HG03442 (cell line): ENCODE results near the gene GALNT18.
A peak's percentile ranks its signal among the peaks of the same experiment; 100 is the strongest.
"Not testable (repeated sequence)": the region's sequence is repeated elsewhere in the genome, so short reads cannot be mapped to it uniquely, and the experiment has no call there.

Experiments used
- ATAC-seq: cut with Tn5 transposase; IDR thresholded peaks from one replicate; pipeline ENCODE4 v1.9.1; 2021; ENCODE audit warnings: mild to moderate bottlenecking, moderate library complexity; ENCODE audit not compliant: unreplicated experiment

GALNT18 gene

DNA sequence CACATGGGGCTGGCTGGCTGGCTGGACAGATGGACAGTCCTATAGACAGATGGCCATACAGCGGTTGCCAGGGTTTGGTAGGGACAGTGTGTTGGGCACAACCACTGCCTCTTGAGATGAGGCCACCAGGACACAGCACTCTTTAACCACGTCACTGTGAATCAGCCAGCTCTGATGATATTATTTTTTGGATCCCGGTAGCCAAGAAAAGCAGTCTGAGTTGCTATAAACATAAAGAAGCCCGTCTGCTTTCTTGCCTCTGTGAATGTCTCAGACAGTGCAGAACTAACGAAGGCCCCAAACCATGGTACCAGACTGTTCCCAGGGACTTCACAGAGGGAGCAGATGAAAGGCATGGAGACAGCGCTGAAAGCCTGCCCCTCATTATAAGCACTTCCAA, 152.9 kb downstream of the GALNT18 start:
- no peak for ATAC-seq

DNA sequence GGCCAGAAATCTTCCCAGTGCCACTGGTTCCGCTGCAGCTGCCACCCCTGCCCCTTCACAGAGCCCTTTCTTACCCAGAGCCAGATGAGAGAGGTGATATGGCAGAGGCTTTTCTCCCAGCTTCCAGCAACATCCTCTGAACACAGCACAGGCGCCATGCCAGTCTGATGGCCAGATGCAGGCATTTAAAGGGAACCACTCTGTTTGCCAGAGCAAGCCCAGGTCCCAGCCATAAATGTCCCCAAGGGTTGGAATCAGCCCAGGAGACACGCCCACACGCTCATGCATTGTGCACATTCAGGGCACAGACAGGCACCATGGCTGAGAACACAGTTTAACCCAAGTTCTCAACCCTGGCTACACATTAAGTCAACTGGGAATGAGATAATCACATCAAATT, 154.5 kb downstream of the GALNT18 start:
- ATAC-seq, result no peak

DNA sequence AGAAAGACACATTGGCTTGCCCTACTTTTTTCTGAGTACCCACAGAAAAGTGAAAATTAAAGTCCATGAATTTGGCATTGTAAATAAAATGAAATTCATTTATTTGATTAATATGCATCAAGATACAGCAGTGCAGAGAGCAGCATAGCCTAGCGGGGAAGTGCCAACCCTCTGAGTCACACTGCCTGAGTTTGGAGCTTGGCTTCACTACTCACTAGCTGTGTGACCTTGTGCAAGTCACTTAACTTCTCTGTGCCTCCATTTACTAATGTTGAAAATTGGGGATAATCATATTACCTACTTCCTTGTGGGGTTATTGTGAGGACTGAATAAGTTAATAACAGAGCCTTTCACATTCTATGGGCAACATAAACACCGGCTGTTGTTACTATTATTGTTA, 157.2 kb downstream of the GALNT18 start:
- ATAC-seq, result no peak

DNA sequence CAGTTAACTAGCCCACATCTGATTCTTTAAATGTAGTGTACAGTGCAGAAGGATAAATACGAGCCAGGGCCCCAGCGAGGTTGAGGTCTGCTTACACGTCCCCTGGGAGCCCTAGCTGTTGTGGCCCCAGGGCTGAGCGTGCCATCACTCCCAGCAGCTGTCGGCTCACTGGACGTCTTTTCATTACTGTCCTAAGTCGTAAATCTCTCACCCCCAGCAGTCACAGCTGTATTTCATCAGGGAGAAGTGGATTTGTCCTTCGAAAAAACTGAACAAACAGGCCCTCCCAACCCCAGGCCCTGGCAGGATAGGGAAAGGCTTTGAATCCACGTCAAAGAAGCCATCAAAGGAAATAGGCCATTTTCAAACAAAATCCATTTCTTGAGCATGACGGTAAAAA, 158.4 kb downstream of the GALNT18 start:
- no peak for ATAC-seq

DNA sequence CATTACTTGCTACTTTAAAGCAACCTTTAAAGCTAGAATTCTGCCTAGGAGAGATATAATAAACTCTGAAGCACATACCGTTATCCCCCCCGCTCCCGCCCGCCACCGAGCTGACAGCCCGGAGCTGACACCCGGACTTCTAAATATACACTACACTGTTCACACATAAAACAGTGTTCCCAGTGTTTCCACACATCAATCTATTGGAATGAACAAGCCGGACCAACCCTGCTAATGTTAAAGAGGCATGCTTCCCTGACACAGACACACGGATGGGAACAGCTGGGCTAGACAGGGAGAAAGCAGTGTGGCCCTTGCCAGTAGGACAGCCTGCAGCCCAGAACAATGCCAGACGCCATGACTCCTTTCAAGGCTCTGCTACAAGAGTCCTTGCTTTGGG, 160.3 kb downstream of the GALNT18 start:
- no peak for ATAC-seq

DNA sequence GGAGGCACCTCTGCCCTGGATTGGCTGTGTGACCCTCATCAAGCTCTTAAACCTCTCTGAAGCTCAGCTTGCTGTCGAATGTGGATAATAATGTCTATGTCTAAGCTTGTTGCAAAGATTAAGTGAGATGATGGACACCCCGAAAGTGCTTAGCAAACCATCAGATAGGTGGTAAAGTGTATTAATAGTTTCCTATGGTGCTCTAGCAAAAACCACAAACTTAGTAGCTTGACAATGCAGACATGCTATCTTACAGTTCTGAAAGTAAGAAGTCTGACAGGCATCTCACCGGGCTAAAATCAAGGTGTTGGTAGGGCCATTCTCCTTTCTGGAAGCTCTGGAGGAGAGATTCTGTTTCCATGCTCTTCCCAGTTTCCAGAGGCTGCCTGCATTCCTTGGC, 162.2 kb downstream of the GALNT18 start:
- no peak for ATAC-seq

DNA sequence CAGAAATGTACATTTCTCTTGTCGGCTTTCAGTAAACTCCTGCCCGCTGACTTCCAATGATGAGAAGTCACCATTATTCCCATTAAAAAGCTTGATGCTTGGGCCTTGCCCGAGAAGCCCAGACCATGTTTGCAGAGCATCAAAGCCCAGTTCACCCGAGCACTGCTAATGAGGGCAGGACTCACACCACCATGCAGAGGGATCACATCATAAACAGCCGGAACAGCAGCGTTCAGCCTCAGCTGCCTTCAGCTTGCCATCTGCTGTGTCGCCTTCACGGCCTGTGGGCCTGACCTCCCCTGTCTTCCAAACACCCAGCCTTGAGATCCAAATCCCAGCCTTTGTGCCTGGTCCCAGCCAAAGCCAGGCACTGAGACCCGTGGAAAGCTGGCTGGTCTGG, 163.3 kb downstream of the GALNT18 start:
- ATAC-seq, result no peak

DNA sequence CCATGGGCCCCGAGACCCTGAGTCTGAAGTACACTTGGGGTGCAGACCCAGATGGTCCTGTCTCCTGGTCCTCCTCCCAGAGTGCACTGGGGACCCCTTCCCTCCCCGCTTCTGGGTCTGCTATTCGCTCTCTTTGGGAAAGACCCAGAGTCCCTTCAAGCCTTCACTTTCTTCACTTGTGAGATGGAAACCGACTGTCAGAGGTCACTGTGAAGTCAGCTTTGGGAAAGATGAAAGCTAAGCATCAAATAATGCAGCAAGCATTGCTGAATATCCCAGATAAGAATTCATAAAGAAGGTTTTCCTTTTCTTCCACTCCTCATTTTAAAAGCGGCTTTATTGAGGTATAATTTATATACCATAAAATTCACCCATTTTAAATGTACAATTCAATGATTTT, 163.8 kb downstream of the GALNT18 start:
- no peak for ATAC-seq

DNA sequence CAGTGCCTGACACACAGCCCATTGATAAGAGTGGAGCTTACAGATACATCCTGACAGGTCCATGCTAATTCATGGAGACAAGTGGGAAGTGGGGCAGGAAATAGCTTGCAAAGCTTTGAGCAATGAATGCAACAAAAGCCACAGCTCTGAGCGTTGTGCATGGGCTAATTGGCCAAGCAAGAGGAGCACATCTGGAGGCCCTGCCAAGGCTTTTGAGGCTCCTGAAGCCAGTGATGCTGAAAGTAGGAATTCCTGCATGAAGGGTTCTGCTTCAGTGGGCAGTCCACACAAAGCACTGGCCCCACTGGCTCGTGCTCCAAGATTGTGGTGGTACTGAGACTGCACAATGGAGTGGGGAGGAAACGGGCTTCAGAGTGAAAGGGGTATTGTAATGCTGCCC, 164.9 kb downstream of the GALNT18 start:
- no peak for ATAC-seq

DNA sequence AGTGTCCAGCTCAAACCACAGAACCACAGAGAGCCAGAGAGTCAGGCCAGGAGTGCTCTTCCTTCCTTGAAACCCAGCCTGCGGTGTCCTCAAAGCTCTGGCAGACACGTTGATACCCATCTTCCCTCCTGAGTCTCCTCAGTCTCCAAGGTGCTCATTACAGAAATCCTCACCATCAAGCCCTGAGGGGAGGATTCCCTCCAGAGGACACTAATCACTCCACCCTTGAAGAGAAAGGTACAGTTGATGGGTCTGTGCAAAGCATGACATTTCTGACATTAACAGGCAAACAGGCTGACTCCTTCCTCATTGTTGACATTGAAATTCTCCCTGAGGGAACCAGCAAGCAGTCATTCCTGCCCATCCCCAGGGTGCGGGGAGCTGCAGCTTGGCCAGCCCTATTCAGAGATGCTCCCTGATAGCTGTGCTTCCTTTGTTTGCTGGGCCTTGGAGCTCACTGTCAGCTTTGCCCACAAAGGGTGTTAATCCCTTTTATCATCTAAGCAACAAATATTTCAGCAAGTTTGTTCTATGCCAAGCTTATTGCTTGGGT, 167.1 kb downstream of the GALNT18 start:
- ATAC-seq, result no peak

DNA sequence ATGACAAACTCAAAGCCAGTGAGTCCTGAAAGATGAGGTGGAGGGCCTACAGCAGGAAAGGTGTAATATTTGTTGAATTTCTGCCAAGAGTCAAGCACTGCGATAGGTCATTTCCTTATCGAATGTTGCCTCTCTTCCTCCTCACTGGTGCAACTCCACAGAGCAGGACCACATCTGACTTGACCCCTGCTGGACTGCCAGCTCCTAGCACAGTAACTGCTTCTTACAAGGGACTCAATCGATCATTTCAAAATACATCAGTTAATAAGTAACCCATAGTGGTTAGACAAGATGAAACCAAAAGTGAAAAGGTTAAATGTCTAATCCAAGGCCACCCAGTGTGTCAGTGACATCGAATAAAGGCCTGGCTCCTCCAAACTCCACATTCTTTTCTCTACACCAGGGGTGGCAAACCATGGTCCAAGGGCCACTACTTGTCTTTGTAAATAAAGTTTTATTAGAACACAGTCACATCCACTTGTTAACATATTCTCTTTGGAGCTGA, 170.3 kb downstream of the GALNT18 start:
- peak; percentile 77 for ATAC-seq

DNA sequence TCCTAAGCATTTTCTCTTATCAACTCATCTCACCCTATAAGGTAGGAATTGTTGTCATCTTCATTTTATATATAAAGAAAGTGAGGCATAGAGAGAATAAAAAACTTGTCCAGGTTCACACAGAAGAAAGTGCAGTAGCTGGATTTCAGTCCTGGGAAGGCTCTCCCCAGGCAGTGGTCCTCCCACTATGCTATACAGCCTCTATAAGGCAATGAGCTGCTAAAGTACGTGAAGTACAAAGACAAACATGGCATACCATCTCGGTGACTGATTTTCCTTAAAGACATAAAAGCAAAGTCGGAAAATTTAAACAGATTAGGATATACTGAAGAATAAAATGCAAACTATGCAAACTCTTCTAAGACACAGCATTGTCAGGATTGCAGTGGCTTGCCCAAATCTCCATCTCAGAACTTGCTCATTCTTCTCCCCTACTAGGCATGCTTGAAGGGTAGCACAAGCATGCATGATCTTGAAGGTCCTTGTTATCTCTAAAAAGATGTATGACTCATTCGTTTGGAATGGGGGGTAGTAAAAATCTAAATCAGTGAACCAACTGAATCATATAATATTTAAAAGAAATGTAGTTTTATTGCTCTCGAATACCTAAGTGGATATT, 171.0 kb downstream of the GALNT18 start:
- no peak for ATAC-seq

DNA sequence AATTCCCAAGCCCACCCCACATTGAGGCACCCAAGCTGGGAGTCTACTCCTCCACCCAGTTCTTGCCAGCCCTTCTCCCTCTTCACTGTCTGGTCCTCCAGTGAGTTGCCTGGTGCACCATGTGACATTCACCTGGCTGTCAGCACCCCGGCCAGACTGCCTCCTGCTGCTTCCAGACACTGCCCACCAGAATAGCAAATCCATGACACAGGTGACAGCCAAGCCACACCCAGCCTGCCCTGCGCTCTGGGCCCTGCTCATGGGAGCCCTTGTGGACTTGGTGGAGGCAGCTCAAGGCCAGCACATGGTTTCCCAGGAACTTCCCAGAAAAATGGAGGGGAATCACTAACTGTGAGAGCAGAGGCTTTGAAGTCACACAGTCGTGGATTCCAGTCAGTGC, 172.5 kb downstream of the GALNT18 start:
- ATAC-seq, result no peak

DNA sequence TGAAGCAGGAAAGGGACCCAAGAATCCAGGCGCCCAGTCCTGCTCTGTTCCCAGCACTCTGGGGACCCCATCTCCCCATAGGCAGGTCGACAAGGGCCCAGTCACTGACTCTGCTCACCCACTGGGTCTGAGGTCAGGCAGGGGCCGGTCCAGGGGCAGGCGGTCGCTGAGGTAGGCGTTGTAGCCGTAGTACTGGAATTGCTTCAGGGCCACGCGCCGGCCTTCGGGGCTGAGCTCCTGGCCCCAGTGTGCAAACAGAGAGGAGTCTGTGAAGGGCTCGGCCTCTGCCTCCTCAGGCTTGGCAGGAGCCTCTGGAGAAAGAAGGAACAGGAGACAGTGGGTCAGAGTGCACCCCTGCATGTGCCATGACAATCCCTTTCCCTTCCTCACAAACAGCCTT, 173.2 kb downstream of the GALNT18 start:
- ATAC-seq, result no peak

DNA sequence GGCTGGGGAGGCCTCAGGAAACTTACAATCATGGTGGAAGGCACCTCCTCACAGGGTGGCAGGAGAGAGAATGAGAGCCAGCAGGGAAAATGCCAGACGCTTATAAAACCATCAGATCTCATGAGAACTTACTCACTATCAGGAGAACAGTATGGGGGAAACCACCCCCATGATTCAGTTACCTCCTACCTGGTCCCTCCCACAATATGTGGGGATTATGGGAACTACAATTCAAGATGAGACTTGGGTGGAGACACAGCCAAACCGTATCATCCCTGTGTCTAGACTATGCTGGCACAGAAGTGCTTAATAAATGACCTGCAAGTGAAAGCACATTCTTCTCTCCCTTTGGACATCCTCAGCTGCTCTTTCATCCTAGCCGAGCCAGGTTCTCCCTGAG, 174.2 kb downstream of the GALNT18 start:
- ATAC-seq, result not testable (repeated sequence)

DNA sequence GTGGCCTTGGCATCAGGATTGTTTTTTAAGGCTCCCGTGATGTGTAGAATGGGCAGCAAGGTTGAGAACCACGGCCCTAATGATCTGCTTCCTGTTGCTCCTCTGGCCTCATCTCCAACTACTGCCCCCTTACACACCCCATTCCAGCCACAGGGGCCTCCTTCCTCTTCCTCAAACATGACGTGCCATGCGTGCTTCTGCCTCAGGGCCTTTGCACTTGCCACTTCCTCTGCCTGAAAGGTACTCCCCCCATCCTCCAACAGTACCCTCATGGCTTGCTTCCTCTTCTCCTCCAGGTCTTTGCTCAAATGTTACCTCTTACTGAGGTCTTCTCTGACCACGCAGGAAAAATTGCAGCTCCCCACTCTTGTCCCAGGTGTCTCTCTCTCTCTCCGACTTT, 174.8 kb downstream of the GALNT18 start:
- ATAC-seq, result no peak

DNA sequence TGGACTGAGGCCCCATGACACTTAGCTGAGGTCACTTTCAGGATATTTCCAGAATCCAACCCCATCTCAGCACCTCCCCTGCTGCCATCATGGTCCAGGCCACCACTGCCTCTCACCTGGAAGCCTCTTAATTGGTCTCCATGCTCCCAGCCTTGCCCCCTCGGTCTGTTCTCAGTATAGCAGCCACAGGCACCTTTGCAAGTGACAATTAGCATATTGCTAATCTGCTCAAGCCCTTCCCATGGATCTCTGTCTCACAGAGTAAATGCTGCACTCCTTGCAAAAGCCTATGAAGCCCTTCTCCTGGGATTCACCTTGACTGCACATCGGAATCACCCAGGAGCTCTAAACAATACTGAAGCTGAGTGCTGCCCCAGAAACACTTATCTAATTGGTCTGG, 175.2 kb downstream of the GALNT18 start:
- ATAC-seq, result no peak

DNA sequence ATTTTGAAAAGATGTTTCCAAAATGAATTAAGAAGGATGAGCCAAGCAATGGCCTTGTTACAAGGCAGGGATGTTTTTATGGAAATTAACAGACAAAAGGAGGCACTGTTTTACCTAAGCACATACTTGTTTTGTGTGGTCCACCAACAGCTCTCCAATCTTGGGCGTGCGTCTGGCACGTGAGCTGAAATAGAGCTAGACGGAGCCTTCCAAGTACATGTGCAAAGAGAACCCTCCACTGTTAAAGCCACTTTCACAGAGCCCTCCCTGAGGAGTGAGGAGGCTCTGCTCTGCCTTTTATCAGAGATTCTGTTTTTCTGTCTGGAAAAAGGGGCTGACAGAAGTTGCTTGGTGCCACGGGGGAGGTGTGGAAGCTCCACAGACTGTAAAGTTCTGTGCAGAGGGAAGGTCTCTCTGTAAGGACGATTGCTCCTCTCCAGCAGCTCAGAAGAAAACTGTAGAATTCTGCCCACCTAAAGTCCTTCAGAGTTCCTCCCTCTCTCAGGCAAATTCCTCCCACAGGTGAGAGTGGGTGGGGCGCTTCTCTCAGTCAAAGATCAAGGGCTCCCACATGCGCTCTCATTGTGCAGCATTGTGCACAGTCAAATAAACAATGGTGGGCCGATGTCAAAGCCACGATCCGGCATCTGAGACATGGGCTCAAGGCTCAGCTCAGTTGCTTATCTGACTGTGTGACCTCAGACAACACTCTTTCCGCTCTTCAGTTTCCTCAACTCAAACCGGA, 176.2 kb downstream of the GALNT18 start:
- no peak for ATAC-seq

DNA sequence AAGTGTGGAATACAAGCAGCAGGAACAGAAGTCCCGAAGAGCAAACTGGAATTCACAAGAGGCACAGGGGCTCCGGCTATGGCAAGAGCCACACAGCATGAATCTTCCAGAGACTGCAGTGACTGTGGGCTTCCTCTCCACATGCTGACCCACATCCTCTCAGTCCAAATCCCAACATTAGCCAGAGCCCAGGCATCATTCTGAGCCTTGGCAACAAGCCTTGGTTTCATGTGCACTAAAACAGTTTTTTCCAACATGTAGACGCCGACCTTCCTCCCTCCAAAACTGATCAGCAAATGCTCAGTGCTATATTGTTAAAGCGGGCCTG, 177.0 kb downstream of the GALNT18 start:
- ATAC-seq, result no peak

DNA sequence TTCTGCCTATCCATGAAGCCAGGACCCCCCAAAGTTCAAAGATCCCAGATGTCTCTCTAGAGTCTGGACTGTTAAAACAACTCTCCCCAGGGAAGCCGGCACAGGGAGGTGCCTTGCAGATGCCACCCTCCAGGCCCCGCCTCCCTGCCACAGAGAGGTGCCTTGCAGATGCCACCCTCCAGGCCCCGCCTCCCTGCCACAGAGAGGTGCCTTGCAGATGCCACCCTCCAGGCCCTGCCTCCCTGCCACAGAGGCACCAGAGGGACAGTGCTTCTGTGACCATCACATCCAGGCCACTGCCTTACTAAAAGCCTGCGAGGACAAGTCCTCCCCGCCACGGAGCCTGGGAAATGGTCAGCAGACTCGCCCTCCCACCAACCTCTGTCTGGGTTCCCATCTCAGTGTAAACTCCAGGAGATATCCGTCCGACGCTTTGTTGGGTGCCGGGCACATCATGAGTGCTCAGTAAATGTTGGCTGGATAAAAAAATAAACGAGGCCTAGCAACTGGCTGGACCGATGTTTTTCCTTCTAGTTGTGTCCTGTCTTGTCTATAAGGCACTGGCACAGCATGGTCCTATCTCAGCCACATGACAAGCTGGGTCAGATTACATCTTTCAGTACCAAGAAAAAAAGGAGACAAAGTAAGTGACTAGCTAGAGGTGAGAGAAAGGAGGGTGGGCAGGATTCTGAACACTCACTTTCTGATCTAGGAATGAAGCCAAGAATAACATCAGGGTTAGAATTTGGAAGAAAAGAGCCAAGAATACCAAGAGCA, 177.6 kb downstream of the GALNT18 start:
- no peak for ATAC-seq

DNA sequence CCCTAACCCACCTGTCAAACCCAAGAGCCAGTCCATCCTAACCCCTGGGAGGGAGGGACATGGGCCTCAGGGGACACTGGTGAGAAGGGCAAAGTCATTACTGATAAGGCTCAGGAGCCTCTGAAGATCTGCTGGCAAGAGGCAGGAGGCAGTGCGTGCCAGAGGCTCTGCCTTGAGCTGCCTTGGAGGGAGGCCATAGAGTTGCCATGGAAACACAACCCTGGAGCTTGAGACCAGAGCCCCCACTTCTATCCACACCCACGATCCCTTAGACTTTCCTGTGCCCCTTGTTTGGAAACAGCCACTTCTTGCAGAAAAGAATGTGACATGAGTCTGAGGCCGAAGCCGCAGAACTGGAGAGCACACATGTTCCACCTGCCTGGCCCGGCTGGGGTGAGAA, 179.0 kb downstream of the GALNT18 start:
- ATAC-seq, result no peak

DNA sequence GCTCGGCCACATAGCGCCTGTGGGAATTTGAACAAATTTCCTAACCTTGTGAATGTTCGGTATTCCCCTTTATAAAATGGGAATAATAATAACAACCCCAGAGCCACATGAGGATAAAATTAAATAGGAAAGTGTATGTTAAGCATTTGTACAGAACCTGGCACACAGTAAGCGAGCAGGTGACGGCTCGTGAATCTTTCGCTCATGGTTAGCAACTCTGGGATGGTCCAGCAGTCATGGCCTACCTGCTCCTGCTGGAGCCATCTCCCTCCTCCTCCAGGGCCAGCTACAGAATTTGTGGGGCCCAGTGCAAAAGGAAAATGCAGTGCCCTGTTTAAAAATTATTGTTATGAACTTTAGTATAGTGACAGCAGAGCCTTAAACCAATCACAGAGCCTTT, 180.3 kb downstream of the GALNT18 start:
- ATAC-seq, result no peak
